HG03280 (cell line): ENCODE data around the gene VPS37B.

Source experiments
- ATAC-seq: cut with Tn5 transposase; IDR thresholded peaks from one replicate; pipeline ENCODE4 v1.9.1; 2021; ENCODE audit warnings: mild to moderate bottlenecking, moderate library complexity; ENCODE audit not compliant: unreplicated experiment

Gene VPS37B

DNA sequence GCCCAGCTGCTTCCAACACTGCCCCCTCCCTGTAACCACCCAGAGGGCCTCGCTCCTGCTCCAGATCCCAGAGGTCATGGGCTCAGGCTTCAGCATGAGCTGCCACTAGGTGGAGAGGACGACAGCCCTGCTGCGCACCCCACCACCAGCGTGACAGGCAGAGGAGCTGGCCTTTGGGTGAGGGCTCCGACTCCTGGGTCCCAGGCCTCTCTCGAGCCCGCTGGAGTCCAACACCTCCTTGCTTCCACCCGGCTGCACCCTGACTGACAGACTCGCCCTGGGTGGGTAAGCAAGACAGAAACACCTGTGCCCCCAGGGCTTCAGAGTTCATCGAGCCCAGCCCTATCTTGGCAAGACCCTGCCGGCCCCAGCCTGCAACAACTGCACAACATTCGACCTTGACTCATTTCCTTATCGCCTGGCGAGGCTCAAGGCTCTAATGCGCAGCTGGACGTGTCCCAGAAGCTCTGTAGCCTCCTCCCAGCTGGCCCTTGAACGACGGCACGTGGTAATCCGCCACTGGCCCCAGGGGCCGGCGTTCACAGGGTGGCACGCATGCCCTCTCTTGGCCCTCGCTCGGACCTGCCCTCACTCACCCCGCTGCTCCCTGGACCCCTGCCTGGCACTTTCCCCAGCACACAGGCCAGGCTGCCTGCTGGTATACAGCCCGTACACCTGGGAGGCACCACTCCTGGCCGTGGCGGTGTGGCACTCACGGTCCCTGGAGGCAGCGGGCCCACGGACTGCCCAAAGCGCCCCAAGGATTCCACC is 28.0 kb downstream of the VPS37B start:
- no peak for ATAC-seq

DNA sequence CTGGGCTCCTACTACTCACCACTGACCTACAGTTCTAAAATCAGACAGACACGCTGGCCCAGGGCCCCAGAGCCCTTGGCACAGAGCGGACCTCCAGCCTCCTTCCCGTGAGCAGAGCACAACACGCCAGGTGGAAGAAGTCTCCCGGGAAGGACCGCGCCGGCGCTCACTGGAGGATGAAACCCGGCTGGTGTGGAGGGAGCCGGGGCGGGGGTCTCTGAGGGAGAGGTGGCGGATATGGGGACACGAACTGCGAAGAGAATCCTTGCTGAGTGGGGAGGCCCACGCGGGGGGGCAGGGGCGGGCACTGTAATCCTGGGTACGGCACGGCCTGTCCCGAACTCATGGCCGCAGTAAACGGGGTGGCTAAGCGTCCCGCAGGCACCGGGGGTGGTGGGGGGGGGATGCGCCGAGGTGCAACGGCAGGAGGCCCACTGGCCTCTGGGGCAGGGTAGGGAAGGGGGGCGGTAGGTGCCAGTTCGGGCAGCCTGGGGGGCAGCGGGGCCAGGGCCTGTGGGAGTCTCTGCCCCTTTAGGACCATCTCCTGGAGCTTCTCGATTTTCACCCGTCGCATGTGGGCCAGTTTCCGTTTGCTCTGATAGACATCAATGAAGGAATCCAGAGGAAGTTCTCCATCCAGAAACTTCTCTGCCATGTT is 28.8 kb downstream of the VPS37B start:
- ATAC-seq: no peak

DNA sequence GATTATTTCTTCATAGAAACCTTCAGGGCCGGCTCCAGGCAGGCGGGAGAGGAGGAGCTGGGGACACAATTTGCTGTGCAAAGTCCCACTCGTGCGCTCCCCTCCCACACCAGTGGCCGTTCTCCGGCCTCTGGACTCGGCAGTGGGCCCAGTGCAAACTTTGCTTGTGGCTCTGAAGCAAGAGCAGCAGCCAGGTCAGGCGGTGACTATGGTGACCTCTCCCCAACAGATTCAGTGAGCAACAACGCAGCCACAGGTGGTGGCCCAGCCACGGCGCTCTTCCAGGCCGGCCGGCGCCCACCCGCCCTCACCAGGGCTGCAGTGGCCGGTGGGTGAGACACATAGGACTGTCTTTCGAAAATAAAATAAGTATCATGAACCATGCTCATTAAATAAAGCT is 29.5 kb downstream of the VPS37B start:
- no peak for ATAC-seq

DNA sequence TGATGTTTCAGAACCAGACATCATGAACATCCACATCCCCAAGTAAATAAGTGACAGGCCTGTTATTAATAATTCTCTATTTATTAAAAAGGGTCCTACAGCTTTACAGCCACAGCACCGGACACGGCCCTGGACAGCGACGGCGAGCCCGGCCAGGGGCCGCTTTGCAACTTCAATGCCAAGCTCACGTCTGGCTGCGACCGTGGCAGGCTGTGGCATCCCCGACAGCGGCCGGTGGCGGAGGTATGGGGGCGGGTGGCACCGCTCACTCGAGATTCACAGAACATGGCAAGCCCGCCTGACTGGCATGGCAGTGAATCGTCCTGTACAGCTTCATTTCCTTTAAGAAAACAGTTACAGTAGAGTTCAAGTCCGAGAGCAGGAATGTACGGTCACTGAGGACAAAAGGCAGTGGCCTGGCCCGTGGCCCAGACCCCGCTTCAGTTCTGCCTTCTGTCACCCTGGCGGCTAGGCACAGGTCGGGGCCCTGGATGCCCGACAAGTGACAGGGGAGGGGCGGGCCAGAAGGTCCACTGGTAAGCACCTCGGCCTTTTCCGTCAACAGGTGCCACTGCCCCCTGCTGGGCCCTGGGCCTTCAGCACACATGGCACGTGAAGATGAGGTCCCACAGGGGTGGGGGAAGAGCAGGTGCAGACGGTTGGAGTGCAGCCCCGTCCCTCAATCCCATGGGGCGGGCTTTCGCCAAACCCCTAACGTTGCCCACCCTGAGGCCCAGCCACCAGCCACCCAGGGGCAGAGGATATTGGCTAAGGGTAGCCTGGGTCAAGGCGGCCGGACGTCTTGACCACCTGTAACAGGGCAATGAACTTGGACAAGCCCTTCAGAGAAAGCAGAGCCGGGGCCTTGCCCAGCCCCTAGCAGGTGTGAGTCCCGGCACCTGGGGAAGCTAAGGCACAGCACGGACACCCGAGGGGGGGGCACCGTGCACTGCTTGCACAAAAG is 30.4 kb downstream of the VPS37B start:
- no peak for ATAC-seq

DNA sequence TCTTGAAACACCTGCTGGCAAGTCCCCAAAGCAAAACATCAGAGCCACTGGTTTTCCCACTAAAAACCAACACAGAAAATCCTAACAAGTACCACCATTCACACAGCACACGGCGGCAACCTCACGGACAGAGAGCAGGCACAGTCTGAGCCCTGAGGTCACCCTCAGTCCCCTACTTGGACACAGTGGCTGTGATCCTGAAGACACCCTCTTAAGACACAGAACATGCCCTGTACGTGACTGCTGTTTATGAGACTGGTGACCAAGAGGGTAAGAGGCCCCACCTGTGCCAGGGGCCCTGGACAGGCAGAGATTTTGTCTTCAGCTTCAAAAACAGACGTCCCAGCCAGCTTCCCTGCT is 31.1 kb downstream of the VPS37B start:
- no peak for ATAC-seq

DNA sequence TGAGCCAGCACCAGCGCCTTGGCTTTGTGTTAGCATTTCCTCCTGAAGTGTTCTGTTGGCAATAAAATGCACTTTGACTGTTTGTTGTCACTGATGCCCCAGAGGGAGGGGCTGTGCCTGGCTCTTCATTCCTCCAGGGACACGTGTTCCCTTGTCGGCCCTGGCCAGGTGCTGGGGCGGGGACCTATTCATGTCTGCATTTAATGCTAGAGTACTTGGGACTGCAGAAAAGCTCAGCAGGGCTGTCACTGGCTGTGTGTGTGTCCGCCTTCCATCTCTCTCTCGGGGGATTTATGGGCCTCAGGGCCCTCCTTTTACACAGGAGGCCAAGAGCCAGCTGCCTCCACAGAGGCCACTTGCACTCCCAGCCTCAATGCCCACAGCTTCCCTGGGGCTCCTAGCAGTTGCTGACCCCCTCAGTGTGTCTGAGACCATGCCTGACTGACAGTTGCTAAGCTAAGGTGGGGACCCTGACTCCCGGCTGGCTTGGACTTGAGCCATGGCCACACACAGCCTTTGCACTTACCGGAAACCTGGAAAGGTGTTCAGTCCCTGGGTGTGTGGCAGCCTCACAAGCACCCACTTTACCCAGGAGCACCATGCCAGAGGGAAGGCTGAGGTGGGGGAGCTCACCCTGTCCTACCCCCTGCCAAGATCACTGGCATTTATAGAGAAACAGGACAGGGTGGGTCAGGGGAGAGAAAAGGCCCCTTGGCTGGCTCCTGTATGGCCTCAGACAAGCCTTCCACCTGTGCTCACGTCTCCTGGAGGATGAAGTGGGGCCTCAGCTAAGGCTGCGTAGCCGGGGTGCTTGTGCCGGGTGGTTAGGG is 32.8 kb downstream of the VPS37B start:
- no peak for ATAC-seq

DNA sequence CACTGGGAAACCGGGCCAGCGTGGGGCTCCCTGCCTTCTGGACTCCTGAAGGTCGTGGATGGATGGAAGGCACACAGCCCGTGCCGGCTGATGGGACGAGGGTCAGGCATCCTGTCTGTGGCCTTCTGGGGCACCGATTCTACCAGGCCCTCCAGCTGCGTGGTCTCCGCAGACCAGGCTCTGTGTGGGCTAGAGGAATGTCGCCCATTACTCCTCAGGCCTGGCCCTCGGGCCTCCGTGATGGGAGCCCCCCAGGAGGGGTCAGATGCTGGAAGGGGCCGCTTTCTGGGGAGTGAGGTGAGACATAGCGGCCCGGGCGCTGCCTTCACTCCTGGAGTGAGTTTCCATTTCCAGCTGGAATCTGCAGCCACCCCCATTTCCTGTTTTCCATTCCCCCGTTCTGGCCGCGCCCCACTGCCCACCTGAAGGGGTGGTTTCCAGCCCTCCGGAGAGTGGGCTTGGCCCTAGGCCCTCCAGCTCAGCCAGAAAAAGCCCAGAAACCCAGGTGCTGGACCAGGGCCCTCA is 33.8 kb downstream of the VPS37B start:
- no peak for ATAC-seq

DNA sequence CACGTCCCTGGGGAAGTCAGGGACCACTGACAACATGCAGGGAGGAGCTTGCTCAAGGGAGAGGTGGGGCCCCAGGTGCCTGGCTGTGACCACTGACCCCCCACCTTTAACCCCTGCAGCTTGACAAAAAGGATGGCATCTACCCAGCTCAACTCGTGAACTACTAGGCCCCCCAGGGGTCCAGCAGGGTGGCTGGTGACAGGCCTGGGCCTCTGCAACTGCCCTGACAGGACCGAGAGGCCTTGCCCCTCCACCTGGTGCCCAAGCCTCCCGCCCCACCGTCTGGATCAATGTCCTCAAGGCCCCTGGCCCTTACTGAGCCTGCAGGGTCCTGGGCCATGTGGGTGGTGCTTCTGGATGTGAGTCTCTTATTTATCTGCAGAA is 34.3 kb downstream of the VPS37B start:
- no peak for ATAC-seq

DNA sequence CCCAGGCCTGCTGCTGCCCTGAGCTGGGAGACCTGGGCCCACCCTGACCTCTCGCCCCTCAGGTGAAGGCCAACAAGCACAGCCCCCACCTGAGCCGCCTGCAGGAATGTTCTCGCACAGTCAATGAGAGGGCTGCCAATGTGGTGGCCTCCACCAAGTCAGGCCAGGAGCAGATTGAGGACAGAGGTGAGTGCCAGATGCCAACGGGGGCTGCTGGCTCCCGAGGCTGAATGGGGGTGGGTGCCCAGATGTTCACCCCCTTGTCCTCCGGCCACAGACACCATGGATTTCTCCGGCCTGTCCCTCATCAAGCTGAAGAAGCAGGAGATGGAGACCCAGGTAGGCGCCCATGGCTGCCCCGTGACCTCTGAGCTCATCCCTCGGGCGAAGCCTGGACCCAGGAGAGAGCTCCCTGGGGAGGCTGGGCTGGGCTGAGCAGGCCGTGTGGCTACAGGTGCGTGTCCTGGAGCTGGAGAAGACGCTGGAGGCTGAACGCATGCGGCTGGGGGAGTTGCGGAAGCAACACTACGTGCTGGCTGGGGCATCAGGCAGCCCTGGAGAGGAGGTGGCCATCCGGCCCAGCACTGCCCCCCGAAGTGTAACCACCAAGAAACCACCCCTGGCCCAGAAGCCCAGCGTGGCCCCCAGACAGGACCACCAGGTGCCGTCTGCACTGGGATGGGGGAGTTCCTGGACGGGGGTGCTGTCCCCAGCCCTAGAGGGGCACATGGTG is 34.9 kb downstream of the VPS37B start:
- no peak for ATAC-seq

DNA sequence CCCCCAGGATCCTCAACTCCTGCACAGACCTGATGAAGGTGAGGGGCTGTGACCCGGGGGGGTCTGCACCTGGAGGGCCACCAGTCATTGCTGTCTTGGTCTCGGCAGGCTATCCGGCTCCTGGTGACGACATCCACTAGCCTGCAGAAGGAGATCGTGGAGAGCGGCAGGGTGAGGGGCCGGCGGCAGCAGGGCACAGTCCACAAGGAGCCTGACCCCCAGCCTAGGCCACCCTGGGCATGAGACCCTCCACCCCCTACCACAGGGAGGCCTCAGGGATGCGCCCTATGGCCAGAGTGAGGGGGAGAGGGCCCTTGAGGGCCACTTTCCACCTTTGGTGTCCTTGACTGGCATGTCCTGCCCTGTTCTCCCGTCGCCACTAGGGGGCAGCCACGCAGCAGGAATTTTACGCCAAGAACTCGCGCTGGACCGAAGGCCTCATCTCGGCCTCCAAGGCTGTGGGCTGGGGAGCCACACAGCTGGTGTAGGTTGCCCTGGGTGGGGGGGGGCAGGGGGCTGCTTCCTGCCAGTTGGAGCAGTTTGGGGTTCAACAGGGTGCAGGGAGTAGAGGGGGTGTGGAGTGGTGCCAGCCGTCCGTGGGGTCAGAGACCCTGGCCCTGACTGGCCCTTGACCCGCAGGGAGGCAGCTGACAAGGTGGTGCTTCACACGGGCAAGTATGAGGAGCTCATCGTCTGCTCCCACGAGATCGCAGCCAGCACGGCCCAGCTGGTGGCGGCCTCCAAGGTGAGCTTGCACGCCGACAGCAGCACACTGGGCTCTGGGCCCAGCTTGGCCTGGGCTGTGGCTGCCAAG is 35.7 kb downstream of the VPS37B start:
- peak; percentile 53 for ATAC-seq

DNA sequence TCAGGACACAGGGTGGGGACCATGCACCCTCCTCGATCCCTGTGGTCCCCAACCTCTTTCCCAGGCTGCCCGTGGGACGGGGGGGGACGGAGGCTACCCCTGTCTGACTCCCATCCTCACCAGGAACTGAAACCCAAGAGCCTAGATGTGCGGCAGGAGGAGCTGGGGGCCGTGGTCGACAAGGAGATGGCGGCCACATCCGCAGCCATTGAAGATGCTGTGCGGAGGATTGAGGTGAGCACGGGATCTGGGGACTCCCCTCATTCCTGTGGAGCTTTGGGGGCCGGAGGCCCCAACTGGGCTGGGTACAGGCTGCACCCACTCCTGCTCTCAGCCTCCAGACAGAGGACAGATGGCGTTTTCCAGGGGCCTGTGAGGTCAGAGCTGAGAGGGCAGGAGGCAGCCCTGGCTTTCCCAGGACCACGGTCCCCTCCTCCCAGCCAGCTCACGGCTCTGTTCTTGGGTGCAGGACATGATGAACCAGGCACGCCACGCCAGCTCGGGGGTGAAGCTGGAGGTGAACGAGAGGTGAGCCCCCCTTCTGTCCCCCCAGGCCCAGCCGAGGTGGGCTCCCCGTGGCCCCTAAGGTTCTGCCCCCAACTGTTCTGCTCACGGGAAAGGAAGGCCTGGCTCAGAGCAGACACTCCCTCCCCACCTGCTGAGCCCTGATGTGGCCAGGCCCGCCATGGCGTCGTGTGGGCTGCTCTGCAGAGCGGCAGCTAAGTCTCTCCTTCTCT is 36.5 kb downstream of the VPS37B start:
- no peak for ATAC-seq

DNA sequence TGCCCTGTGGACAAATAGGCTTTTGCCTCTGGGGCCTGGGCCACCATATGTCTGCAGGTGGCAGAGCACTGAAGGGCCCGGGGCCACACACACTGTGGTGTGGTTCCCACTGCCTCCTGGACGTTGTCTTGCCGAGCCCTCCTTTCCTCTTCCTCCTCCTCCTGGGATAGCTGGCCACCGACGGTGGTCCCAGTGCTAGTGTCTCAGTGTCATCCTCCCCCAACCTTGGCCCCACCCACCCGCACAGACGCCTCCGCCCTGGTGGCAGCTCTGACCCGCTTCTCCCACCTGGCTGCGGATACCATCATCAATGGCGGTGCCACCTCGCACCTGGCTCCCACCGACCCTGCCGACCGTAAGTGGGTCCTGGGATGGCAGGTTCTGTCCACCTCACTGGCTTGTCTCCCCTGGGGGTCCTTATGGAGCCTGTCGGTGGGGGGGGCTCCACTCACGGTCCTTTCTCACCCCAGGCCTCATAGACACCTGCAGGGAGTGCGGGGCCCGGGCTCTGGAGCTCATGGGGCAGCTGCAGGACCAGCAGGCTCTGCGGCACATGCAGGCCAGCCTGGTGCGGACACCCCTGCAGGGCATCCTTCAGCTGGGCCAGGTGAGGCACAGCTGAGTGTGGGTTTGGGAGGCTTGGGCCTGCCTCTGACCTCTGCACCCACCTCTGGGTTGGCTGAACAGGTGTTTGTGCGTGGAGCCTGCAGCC is 37.2 kb downstream of the VPS37B start:
- ATAC-seq: no peak

DNA sequence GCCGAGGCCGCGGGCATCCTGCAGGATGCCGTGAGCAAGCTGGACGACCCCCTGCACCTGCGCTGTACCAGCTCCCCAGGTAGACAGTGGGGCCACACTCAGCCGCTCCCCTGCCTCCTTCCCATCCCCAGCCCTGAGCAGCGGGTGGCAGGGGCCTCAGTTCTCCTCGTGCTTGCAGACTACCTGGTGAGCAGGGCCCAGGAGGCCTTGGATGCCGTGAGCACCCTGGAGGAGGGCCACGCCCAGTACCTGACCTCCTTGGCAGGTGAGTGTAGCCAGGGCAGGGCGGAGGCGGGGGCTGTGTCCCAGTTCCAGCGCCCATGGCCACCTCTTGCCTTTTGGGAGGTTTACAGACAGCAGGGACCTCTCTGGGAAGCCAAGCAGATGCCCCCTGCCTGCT is 37.8 kb downstream of the VPS37B start:
- no peak for ATAC-seq

DNA sequence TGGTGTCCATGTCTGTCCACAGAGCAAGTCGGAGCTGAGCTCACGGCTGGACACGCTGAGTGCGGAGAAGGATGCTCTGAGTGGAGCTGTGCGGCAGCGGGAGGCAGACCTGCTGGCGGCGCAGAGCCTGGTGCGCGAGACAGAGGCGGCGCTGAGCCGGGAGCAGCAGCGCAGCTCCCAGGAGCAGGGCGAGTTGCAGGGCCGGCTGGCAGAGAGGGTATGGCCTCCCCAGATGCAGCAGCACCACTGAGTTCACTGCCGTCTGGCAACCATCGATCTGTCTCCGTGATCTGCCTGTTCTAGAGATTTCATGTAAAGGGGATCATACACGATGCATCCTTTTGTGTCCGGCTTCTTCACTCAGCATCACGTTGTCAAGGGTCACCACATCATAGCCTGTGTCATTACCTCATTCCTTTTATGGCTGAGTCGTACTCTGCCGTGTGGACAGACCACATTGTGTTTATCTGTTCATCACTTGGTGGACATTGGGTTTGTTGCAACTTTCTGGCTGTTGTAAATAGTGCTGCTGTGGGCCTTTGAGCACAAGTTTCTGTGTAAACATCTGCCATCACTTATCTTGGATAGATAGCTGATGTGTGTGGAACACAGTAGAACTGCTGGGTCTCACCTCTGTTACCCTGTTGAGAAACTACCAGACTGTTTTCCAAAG is 38.8 kb downstream of the VPS37B start:
- ATAC-seq: no peak

DNA sequence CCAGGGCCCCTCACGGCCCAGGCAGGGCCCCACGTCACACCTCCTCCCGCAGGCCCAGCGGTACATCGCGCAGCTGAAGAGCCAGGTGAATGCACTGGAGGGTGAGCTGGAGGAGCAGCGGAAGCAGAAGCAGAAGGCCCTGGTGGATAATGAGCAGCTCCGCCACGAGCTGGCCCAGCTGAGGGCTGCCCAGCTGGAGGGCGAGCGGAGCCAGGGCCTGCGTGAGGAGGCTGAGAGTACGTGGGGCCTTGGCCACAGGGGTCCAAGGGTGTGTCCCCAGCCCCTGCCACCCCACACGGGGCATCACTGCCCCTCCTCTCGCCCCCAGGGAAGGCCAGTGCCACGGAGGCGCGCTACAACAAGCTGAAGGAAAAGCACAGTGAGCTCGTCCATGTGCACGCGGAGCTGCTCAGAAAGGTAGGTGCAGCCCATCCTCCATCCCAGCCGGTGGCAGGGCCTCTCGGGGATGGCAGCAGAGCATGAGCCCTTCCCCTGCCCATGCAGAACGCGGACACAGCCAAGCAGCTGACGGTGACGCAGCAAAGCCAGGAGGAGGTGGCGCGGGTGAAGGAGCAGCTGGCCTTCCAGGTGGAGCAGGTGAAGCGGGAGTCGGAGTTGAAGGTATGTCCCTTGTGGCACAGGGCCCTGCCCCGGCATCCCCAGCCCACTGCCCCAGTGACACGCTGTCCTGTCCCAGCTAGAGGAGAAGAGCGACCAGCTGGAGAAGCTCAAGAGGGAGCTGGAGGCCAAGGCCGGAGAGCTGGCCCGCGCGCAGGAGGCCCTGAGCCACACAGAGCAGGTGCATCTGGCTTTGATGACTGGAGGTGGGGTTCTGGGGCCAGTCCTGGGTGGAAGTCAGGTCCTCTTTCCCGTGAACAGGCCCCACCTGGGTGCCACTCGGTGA is 39.7 kb downstream of the VPS37B start:
- ATAC-seq: no peak
